Calu3 (cell line): Measurements from ENCODE around the gene LYSMD2. TPM values are rescaled to one million over a fixed set of nuclear protein-coding genes. Genes with fewer than 3 reads are reported as not detected.

Source experiments
- BruUV-seq: library from RNA; stranded (reverse); fragments of 400-500 nt; replicated peaks from 2 replicates; lab custom pipeline; 2021; lab: Mats Ljungman, UMichigan
- CTCF ChIA-PET: fragments of 300-600 bp; sonication (Branson Sonifier 250); formaldehyde crosslinking; loops from one replicate; lab custom pipeline; 2022; ENCODE audit warnings: antibody characterized with exemption; lab: Charles Lee
- DNase-seq: peaks from one replicate; pipeline ENCODE4 v3.0.0; 2022
- H3K27ac Mint-ChIP-seq: one replicate; pipeline ENCODE4 v1.8.0; 2022; ENCODE audit warnings: mixed read lengths; ENCODE audit not compliant: unreplicated experiment
- H3K27me3 Mint-ChIP-seq: one replicate; pipeline ENCODE4 v1.8.0; 2022; ENCODE audit warnings: mixed read lengths; ENCODE audit not compliant: unreplicated experiment
- H3K36me3 Mint-ChIP-seq: one replicate; pipeline ENCODE4 v1.8.0; 2022; ENCODE audit warnings: mild to moderate bottlenecking, moderate library complexity, mixed read lengths; ENCODE audit not compliant: insufficient read depth, unreplicated experiment
- H3K4me1 Mint-ChIP-seq: one replicate; pipeline ENCODE4 v1.8.0; 2022; ENCODE audit warnings: mild to moderate bottlenecking, low read depth, mixed read lengths; ENCODE audit not compliant: unreplicated experiment
- H3K4me3 Mint-ChIP-seq: one replicate; pipeline ENCODE4 v1.8.0; 2022; ENCODE audit warnings: mild to moderate bottlenecking, low read depth, moderate library complexity, mixed read lengths; ENCODE audit not compliant: unreplicated experiment
- H3K9me3 Mint-ChIP-seq: one replicate; pipeline ENCODE4 v1.8.0; 2022; ENCODE audit warnings: low read depth, mixed read lengths; ENCODE audit not compliant: unreplicated experiment
- CTCF ChIP-seq: fragments of 200-600 bp; IDR thresholded peaks from one replicate; pipeline ENCODE4 v1.8.0; 2022; ENCODE audit warnings: antibody characterized with exemption; ENCODE audit not compliant: unreplicated experiment
- intact Hi-C: fragments of 100-400 bp; cut with micrococcal nuclease; formaldehyde crosslinking; loops from one replicate; pipeline ENCODE4 v1.10.0; 2022; ENCODE audit not compliant: unreplicated experiment
- total RNA-seq: library from RNA; stranded (reverse); gene quantifications from 2 replicates; pipeline ENCODE4 v1.2.3, GENCODE V29; 2022

The LYSMD2 gene
- total RNA-seq, 1 experiment from 2014 or later = 14.3 TPM

GRCh38 chr15:51750186-51750585 is 12.7 kb upstream of the LYSMD2 start:
- Mint-ChIP-seq H3K9me3 (no peaks in the 10 kb centered on the region), H3K4me3 (no peak overlapping the region), H3K27ac (no peak overlapping the region), H3K4me1 (peaks cover 8% of the 10 kb centered on the region), H3K36me3 (no peaks in the 10 kb centered on the region), H3K27me3 (peaks cover 87% of the 10 kb centered on the region)
- no peak for TF ChIP-seq CTCF
- BruUV-seq = no TSS peak
- DNase-seq = no peak
- intact Hi-C loops = no loop called here
- CTCF ChIA-PET = no interaction called here

- Mint-ChIP-seq H3K4me3 (no peak overlapping the region), H3K4me1 (peaks cover 8% of the 10 kb centered on the region), H3K9me3 (no peaks in the 10 kb centered on the region), H3K27ac (no peak overlapping the region), H3K36me3 (no peaks in the 10 kb centered on the region), H3K27me3 (peaks cover 82% of the 10 kb centered on the region)
- CTCF ChIA-PET = no interaction called here
- intact Hi-C loops = no loop called here
- no peak for DNase-seq
- TF ChIP-seq CTCF = no peak
- BruUV-seq = no TSS peak
Observed at GRCh38 chr15:51749307-51749706, 11.9 kb upstream of the LYSMD2 start.

GRCh38 chr15:51739061-51739712 is 1.7 kb upstream of the LYSMD2 start:
- BruUV-seq = no TSS peak
- Mint-ChIP-seq H3K9me3 (no peaks in the 10 kb centered on the region), H3K4me3 (no peak overlapping the region), H3K4me1 (peaks cover 20% of the 10 kb centered on the region), H3K27me3 (no peaks in the 10 kb centered on the region), H3K36me3 (peaks cover 23% of the 10 kb centered on the region), H3K27ac (no peak overlapping the region)
- DNase-seq = no peak
- CTCF ChIA-PET = no interaction called here
- intact Hi-C loops = no loop called here
- TF ChIP-seq CTCF = no peak

- BruUV-seq = no TSS peak
- TF ChIP-seq CTCF = no peak
- CTCF ChIA-PET = no interaction called here
- peaks cover 23% of the 10 kb centered on the region for H3K36me3 Mint-ChIP-seq
- intact Hi-C loops = no loop called here
- DNase-seq = no peak
- H3K9me3 Mint-ChIP-seq = no peaks in the 10 kb centered on the region
- H3K4me1 Mint-ChIP-seq = peaks cover 20% of the 10 kb centered on the region
- H3K27ac Mint-ChIP-seq = peak overlapping the region; percentile 3
- H3K27me3 Mint-ChIP-seq = no peaks in the 10 kb centered on the region
- peak overlapping the region; percentile 81 for H3K4me3 Mint-ChIP-seq
Observed at GRCh38 chr15:51738553-51738952, 1.1 kb upstream of the LYSMD2 start.
